ENCODE results near the gene SSU72.

DNA sequence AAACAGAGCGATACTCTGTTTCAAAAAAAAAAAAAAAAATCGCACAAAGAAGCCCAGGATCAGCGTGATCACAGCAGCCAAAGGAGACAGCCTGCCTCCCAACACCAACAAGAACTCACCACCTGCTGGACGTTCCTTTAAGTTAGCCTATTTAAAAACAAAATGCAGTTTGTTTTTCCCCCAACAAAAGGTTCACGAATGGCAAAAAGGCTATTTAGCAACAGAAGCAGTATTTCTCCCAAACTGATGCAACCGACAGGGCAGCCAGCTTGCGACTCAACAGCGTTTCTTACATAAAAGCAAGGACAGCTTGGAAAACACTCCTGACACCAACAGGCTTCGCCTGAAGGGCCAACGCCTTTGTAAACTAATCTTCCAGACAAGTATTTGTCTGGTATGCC lies 6.8 kb downstream of the SSU72 start:
- no peak for TF ChIP-seq EZH2 (IDR thresholded peaks at IDR 0.05; ENCODE audit: borderline replicate concordance, low read depth, low read length, poor library complexity, severe bottlenecking)
- TF ChIP-seq, protein P1, sequence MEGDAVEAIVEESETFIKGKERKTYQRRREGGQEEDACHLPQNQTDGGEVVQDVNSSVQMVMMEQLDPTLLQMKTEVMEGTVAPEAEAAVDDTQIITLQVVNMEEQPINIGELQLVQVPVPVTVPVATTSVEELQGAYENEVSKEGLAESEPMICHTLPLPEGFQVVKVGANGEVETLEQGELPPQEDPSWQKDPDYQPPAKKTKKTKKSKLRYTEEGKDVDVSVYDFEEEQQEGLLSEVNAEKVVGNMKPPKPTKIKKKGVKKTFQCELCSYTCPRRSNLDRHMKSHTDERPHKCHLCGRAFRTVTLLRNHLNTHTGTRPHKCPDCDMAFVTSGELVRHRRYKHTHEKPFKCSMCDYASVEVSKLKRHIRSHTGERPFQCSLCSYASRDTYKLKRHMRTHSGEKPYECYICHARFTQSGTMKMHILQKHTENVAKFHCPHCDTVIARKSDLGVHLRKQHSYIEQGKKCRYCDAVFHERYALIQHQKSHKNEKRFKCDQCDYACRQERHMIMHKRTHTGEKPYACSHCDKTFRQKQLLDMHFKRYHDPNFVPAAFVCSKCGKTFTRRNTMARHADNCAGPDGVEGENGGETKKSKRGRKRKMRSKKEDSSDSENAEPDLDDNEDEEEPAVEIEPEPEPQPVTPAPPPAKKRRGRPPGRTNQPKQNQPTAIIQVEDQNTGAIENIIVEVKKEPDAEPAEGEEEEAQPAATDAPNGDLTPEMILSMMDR (conservative IDR thresholded peaks at IDR 0.05; ENCODE audit: low read depth, low read length): no peak
